Activated T-helper 17 cell treated with anti-CD3 and anti-CD28 coated beads, Interleukin-2, amount 50 U/mL, for 72 hours (primary cell): Measurements from ENCODE around the gene FGF23. TPM values are rescaled to one million over a fixed set of nuclear protein-coding genes. Genes with fewer than 3 reads are reported as not detected.

Experiments
- ATAC-seq: fragments of 150-1000 bp; cut with Tn5 transposase; replicated peaks from 2 replicates; pipeline ENCODE4 v1.10.0; 2021; ENCODE audit warnings: mild to moderate bottlenecking, moderate library complexity
- H3K27ac Mint-ChIP-seq: one replicate; pipeline ENCODE4 v1.8.0; 2022; ENCODE audit warnings: mixed read lengths
- H3K27me3 Mint-ChIP-seq: one replicate; pipeline ENCODE4 v1.8.0; 2022; ENCODE audit warnings: mixed read lengths
- H3K36me3 Mint-ChIP-seq: one replicate; pipeline ENCODE4 v1.8.0; 2022; ENCODE audit warnings: low read depth, mild to moderate bottlenecking, mixed read lengths
- H3K4me1 Mint-ChIP-seq: one replicate; pipeline ENCODE4 v1.8.0; 2022; ENCODE audit warnings: mixed read lengths
- H3K4me3 Mint-ChIP-seq: one replicate; pipeline ENCODE4 v1.8.0; 2022; ENCODE audit warnings: mild to moderate bottlenecking, mixed read lengths
- H3K9me3 Mint-ChIP-seq: one replicate; pipeline ENCODE4 v1.8.0; 2022; ENCODE audit warnings: mixed read lengths
- total RNA-seq, 2 donors: library from RNA; stranded (reverse); gene quantifications; one replicate each; pipeline ENCODE4 v1.2.3, GENCODE V29; 2022

Gene FGF23
- total RNA-seq, 2 donors from 2014 or later: not detected

GRCh38 chr12:4401117-4401516 lies 21.6 kb upstream of the FGF23 start:
- no peaks in the 10 kb centered on the region for H3K9me3 Mint-ChIP-seq
- H3K27me3 Mint-ChIP-seq: peaks cover 14% of the 10 kb centered on the region
- no peak overlapping the region for H3K27ac Mint-ChIP-seq
- H3K4me1 Mint-ChIP-seq: no peaks in the 10 kb centered on the region
- H3K4me3 Mint-ChIP-seq: no peak overlapping the region
- no peak for ATAC-seq
- no peaks in the 10 kb centered on the region for H3K36me3 Mint-ChIP-seq

- Mint-ChIP-seq H3K27me3 (peaks cover 22% of the 10 kb centered on the region), H3K4me3 (no peak overlapping the region), H3K9me3 (no peaks in the 10 kb centered on the region), H3K36me3 (no peaks in the 10 kb centered on the region), H3K27ac (no peak overlapping the region), H3K4me1 (peaks cover 4% of the 10 kb centered on the region)
- ATAC-seq: no peak
Observed at GRCh38 chr12:4395818-4396217, 16.3 kb upstream of the FGF23 start.

- no peak for ATAC-seq
Observed at GRCh38 chr12:4393211-4393610, 13.7 kb upstream of the FGF23 start.

GRCh38 chr12:4392223-4392742 lies 12.8 kb upstream of the FGF23 start:
- H3K4me3 Mint-ChIP-seq: no peak overlapping the region
- ATAC-seq: no peak
- H3K36me3 Mint-ChIP-seq: no peaks in the 10 kb centered on the region
- H3K4me1 Mint-ChIP-seq: peaks cover 4% of the 10 kb centered on the region
- H3K27ac Mint-ChIP-seq: no peak overlapping the region
- H3K27me3 Mint-ChIP-seq: peaks cover 18% of the 10 kb centered on the region
- H3K9me3 Mint-ChIP-seq: no peaks in the 10 kb centered on the region

More at GRCh38 chr12:4393211-4393610, 13.7 kb upstream of the FGF23 start:
- H3K9me3 Mint-ChIP-seq: no peaks in the 10 kb centered on the region
- no peak overlapping the region for H3K4me3 Mint-ChIP-seq
- H3K4me1 Mint-ChIP-seq: peaks cover 4% of the 10 kb centered on the region
- H3K27ac Mint-ChIP-seq: no peak overlapping the region
- peaks cover 18% of the 10 kb centered on the region for H3K27me3 Mint-ChIP-seq
- H3K36me3 Mint-ChIP-seq: no peaks in the 10 kb centered on the region

GRCh38 chr12:4388662-4389061 lies 9.2 kb upstream of the FGF23 start:
- Mint-ChIP-seq H3K4me1 (no peaks in the 10 kb centered on the region), H3K9me3 (no peaks in the 10 kb centered on the region), H3K27ac (no peak overlapping the region), H3K27me3 (peaks cover 3% of the 10 kb centered on the region), H3K36me3 (no peaks in the 10 kb centered on the region), H3K4me3 (no peak overlapping the region)
- ATAC-seq: no peak

- H3K9me3 Mint-ChIP-seq: no peaks in the 10 kb centered on the region
- no peaks in the 10 kb centered on the region for H3K36me3 Mint-ChIP-seq
- ATAC-seq: no peak
- H3K27me3 Mint-ChIP-seq: peaks cover 3% of the 10 kb centered on the region
- no peak overlapping the region for H3K4me3 Mint-ChIP-seq
- no peaks in the 10 kb centered on the region for H3K4me1 Mint-ChIP-seq
- no peak overlapping the region for H3K27ac Mint-ChIP-seq
Observed at GRCh38 chr12:4388032-4388431, 8.5 kb upstream of the FGF23 start.

GRCh38 chr12:4387607-4388006 lies 8.1 kb upstream of the FGF23 start:
- Mint-ChIP-seq H3K9me3 (no peaks in the 10 kb centered on the region), H3K36me3 (no peaks in the 10 kb centered on the region), H3K27me3 (peaks cover 3% of the 10 kb centered on the region), H3K4me3 (no peak overlapping the region), H3K4me1 (no peaks in the 10 kb centered on the region), H3K27ac (no peak overlapping the region)
- no peak for ATAC-seq

- H3K4me1 Mint-ChIP-seq: no peaks in the 10 kb centered on the region
- ATAC-seq: no peak
- H3K27ac Mint-ChIP-seq: no peak overlapping the region
- no peaks in the 10 kb centered on the region for H3K9me3 Mint-ChIP-seq
- no peaks in the 10 kb centered on the region for H3K36me3 Mint-ChIP-seq
- peaks cover 7% of the 10 kb centered on the region for H3K27me3 Mint-ChIP-seq
- H3K4me3 Mint-ChIP-seq: no peak overlapping the region
Observed at GRCh38 chr12:4386801-4387200, 7.3 kb upstream of the FGF23 start.

- Mint-ChIP-seq H3K9me3 (no peaks in the 10 kb centered on the region), H3K27me3 (peaks cover 20% of the 10 kb centered on the region), H3K4me1 (no peaks in the 10 kb centered on the region), H3K36me3 (no peaks in the 10 kb centered on the region), H3K27ac (no peak overlapping the region), H3K4me3 (no peak overlapping the region)
- ATAC-seq: no peak
Observed at GRCh38 chr12:4383304-4383865, 3.9 kb upstream of the FGF23 start.

- H3K9me3 Mint-ChIP-seq: no peaks in the 10 kb centered on the region
- H3K4me1 Mint-ChIP-seq: no peaks in the 10 kb centered on the region
- peaks cover 25% of the 10 kb centered on the region for H3K27me3 Mint-ChIP-seq
- no peaks in the 10 kb centered on the region for H3K36me3 Mint-ChIP-seq
- no peak overlapping the region for H3K4me3 Mint-ChIP-seq
- no peak overlapping the region for H3K27ac Mint-ChIP-seq
- ATAC-seq: no peak
Observed at GRCh38 chr12:4380332-4380731, 820 bp upstream of the FGF23 start.

GRCh38 chr12:4378772-4379171 lies 740 bp downstream of the FGF23 start:
- Mint-ChIP-seq H3K9me3 (no peaks in the 10 kb centered on the region), H3K4me3 (no peak overlapping the region), H3K4me1 (no peaks in the 10 kb centered on the region), H3K27ac (no peak overlapping the region), H3K27me3 (peaks cover 26% of the 10 kb centered on the region), H3K36me3 (no peaks in the 10 kb centered on the region)
- ATAC-seq: no peak

GRCh38 chr12:4375449-4375848 lies 4.1 kb downstream of the FGF23 start:
- Mint-ChIP-seq H3K4me3 (no peak overlapping the region), H3K36me3 (no peaks in the 10 kb centered on the region), H3K4me1 (no peaks in the 10 kb centered on the region), H3K9me3 (no peaks in the 10 kb centered on the region), H3K27ac (no peak overlapping the region), H3K27me3 (peaks cover 27% of the 10 kb centered on the region)
- ATAC-seq: no peak

GRCh38 chr12:4372653-4373052 lies 6.9 kb downstream of the FGF23 start:
- no peaks in the 10 kb centered on the region for H3K36me3 Mint-ChIP-seq
- no peak overlapping the region for H3K4me3 Mint-ChIP-seq
- ATAC-seq: no peak
- H3K27me3 Mint-ChIP-seq: peaks cover 24% of the 10 kb centered on the region
- H3K9me3 Mint-ChIP-seq: no peaks in the 10 kb centered on the region
- H3K27ac Mint-ChIP-seq: no peak overlapping the region
- no peaks in the 10 kb centered on the region for H3K4me1 Mint-ChIP-seq

- Mint-ChIP-seq H3K27me3 (peaks cover 32% of the 10 kb centered on the region), H3K9me3 (no peaks in the 10 kb centered on the region), H3K27ac (no peak overlapping the region), H3K4me3 (no peak overlapping the region), H3K4me1 (no peaks in the 10 kb centered on the region), H3K36me3 (no peaks in the 10 kb centered on the region)
- ATAC-seq: no peak
Observed at GRCh38 chr12:4370265-4370664, 9.2 kb downstream of the FGF23 start.

- no peak overlapping the region for H3K27ac Mint-ChIP-seq
- H3K9me3 Mint-ChIP-seq: no peaks in the 10 kb centered on the region
- H3K36me3 Mint-ChIP-seq: no peaks in the 10 kb centered on the region
- H3K27me3 Mint-ChIP-seq: peaks cover 32% of the 10 kb centered on the region
- no peak for ATAC-seq
- no peaks in the 10 kb centered on the region for H3K4me1 Mint-ChIP-seq
- no peak overlapping the region for H3K4me3 Mint-ChIP-seq
Observed at GRCh38 chr12:4369548-4369947, 10.0 kb downstream of the FGF23 start.

- peaks cover 21% of the 10 kb centered on the region for H3K27me3 Mint-ChIP-seq
- H3K9me3 Mint-ChIP-seq: no peaks in the 10 kb centered on the region
Observed at GRCh38 chr12:4366090-4366489, 13.4 kb downstream of the FGF23 start.

More at GRCh38 chr12:4366090-4366489, 13.4 kb downstream of the FGF23 start:
- Mint-ChIP-seq H3K4me3 (no peak overlapping the region), H3K36me3 (no peaks in the 10 kb centered on the region), H3K27ac (no peak overlapping the region), H3K4me1 (no peaks in the 10 kb centered on the region)
- no peak for ATAC-seq
